Activated gamma-delta T cell treated with anti-CD3 and anti-CD28 coated beads, Interleukin-2, amount 50 U/mL, for 16 hours (primary cell): Measurements from ENCODE around the gene PCBD1.

Source experiments
- DNase-seq: peaks from one replicate; pipeline ENCODE4 v3.0.0-alpha.2; 2020; ENCODE audit warnings: low read depth

PCBD1 gene

DNA sequence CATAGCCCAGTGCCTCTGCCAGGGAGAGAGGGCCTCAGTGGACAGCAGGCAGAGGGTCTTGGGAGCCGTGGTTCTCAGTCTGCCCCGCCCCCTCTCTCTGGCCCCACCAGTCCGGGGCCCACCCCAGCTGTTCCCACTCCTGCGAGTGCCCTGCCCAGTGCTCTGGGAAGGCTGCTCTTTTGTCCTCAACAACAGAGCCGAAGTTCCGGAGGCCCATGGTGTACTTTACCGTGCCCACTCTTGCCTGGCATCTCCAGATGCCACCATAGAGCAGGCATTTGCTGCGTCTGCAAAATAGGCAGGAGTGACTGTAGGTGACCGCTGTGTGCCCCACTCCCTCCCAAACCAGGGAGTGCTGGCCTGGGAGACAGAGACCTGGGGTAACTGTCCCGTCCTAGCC, 29.3 kb upstream of the PCBD1 start:
- no peak for DNase-seq

DNA sequence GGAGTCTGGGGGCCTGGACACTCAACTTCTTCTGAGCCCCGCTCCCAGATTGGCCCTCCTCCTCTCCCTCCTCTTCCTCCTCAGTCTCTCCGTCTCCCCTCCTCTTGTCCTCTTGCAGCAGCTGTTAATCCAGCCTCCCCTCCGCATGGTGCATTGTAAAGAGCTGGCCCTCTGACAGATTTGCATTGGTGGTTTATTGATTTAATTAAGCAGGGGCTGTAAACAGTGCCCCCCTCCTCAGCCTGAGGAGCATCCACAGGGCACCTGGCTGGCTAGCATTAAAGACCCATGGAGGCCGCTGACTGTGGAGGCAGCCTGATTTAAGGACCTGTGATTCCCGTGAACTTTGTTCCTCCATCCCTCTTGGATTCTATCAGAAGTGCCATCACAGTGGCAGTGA, 28.9 kb upstream of the PCBD1 start:
- DNase-seq: no peak

DNA sequence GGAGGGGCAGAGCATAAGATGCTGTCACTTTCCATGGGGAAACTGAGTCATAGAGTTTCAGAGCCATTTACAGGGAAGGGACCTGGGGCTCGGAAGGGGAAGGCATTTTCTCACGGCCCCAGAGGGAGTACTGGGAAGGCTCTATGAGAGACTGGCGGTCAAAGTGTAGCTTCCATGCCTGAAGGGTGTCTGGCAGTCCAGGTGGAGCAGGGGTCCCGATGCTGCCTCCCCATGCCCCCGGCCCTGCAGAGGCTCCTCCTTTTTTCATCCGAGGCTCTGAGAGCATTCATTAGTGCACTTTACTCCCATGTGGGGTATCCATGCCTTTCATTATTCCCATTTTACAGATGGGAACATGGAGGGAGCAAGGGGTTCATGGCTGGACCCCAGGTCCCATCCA, 27.9 kb upstream of the PCBD1 start:
- DNase-seq: no peak

DNA sequence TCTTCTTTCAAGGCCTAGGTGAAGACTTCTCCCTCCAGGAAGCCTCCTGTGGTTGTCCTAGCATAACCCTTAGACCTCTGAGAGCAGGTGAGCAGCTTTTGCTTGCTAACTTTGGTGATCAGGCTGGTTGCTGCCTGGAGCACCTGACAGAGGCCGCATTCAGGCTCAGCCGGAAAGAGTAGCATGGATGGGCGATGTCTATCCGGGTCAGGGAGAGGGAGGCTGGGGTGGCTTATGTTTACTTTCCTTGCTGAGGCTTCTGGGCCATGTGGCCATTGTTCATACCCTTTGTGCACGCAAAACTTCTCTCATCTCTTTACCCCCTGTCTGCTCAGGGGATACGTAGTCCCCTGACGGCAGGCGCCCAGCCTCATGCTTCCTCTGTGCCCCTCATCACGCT, 27.4 kb upstream of the PCBD1 start:
- no peak for DNase-seq

DNA sequence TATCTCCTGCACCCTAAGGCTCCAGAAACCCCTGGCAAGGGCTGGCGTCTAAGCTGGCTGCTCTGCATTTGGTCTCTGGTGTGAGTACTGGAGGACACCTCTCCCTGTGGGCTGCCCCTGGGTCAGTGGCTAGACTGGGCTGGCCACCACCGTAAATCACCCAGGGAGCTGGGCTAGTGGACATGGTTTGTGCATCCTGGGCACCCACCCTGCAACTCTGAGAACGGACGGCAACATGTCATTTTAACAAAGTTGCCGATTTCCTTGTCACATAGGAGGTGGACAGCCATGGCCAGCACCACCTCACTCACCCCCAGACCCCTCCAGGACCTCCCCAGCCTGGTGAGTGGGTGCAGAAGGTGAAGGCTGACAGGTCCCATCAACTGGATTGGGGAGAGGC, 26.8 kb upstream of the PCBD1 start:
- DNase-seq: no peak

DNA sequence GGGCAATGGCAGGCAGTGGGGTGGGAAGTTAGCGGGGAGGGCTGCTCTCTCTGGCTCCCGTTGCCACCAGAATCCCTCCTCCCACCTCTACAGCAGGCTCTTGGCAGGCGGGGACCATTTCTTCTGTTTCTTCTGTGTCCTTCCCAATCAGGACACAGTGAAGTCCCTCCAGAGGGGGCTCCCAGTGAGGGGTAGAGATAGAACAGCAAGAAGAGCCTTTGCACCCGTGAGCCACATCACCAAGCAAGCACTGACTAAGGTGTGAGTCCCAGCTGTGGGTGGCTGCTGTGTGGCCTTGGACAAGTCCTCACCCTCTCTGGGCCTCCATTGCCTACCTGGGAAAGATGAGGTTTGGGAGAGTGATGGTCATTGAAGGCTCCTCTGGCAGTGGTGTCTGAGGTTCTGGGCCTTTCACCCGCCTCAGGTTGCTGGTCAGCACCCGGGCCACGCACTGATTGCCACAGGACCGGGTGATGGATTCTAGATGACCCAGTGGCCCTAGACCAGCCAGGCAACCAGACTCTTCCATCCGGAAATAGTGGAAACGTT, 26.0 kb upstream of the PCBD1 start:
- DNase-seq: no peak

GRCh38 chr10:70913893-70914240, 25.5 kb upstream of the PCBD1 start:
- DNase-seq: no peak

- no peak for DNase-seq
Observed at GRCh38 chr10:70913191-70913892, 25.0 kb upstream of the PCBD1 start.

DNA sequence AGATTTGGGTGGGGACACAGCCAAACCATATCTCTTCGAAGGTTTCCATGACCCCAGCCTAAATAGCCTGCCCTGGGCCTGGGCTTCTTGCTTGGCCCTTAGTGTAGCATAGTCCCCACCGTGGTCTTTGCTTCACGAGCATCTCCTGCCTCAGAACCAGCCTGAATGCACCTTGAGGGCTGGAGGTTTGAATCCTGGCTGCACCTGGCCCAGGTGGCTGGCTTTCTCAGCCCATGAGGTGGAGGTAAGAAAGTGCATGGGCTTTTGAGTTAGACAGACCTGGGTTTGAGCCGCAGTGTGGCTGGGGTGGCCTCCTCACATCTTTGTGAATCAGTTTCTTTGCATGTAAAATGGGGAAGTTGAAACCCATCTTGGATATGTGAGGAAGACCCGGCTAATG, 24.2 kb upstream of the PCBD1 start:
- no peak for DNase-seq

DNA sequence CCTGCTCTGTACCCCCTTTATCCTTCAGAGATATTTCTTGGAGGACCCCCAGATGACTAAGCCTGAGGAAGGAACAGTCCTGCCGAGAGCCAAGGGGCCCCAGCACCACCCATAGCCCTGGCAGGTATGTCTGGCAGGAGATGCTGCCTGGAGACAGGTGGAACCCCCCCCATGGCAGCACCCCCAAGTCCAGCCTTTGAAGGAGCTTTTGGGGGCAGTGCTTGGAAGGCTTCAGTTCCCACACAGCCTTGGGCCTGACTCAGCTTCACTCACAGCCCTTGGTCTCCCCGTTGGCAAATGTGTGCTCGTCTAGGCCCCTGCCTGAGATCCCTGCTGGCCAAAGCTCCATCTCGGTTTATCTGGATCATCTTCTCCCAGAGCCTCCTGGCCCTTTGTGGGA, 23.0 kb upstream of the PCBD1 start:
- no peak for DNase-seq

DNA sequence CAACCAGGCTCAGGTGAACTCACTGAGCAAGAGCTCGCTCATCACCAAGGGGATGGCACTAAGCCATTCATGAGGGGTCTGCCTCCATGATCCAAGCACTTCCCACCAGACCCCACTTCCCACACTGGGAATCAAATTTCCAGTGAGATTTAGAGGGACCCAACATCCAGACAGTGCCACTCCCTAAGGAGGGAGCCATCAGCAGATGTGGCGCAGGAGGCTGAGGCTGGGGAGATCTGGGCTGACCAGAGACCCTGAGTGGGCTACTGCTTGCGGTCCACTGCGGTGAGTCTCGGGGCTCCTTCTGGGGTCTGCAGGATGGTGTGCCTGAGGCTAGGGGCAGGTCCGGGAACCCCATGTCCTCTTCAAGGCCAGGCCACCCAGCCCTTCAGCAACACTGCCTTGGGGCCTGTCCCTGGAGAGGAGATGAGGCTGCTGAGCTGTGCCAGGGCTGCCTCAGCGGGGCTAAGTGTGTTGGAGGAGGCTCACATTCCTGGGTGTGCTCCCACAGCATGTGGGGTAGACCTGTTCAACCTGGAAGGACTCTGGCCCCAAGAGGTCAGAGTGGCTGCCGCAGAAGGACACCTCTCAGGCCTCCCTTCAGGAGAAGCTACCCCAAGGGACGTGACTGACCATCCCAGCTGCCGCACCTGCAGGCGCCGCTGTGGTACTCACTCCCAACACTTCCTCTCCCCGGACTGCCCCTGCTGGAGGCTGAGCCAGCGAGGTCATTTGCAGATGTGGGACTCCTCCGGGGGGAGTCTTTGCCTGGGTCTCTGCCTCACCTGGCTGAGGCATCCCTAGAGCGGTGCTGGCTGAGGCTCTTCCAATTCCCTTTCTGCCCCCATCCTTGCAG, 22.3 kb upstream of the PCBD1 start:
- DNase-seq: no peak

DNA sequence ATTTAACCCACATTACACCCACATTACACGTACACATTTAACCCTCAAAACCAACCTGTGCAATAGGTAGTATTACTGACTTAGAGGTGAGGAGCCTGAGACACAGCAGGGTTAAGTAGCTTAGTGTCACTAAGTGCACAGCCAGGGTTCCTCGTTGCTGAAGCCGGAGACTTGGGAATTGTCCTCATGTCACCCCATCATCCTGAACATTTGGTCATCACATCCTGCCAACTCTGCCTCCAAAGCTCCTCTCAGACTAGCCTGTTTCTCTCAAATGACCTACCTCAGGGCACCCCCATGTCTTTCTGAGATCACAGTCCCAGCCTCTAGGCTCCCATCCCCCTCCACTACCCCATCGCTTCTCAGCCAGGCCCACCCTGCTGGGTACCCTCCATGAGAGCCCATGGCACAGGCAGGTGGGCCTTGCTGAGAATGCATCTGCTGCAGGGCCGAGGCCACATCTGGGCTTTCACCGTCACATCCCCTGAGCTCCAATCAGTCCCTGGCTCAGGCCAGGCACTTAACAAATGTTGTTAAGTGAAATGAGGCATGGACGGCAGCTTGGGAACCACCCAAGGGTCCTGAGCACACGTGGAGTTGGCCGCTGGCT, 21.1 kb upstream of the PCBD1 start:
- no peak for DNase-seq

DNA sequence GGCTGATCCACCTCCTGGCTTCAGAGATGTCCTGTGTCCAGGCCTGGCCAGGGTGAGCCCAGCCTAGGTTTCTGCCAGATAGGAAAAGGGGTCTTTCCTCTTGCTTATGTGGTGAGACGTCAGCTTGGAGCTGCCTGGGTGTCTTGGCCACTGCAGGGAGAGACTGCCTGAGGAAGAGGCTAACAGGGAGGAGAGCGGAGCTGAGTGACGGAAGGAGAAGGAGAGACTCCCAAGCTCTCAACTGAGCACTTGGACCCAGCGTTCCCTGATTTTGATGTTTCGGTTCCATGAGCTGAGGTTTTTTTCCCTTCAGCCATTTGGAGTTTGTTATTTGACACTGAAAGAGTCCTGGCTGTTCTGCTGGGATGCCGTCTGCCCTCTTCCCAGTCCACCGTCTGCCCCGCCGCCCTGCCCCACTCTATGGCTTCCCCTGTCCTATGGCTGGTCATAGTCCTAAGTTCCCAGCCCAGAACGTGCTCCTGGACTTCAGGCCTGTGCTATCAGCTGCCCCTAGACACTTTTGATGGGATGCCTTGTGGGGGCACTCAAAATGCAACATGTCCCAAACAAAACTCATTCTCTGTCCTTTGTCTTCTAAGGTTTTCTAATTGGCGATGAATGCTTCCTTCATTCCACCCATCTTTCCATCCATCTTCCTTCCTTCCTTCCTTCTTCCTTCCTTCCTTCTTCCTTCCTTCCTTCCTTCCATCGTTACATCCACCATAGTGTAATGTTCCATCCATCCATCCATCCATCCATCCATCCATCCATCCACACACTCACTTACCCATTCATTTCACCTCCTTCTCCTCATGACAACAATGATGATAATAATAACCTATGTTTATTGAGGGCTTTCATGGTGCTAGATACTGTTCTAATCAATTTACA, 20.3 kb upstream of the PCBD1 start:
- DNase-seq: no peak

DNA sequence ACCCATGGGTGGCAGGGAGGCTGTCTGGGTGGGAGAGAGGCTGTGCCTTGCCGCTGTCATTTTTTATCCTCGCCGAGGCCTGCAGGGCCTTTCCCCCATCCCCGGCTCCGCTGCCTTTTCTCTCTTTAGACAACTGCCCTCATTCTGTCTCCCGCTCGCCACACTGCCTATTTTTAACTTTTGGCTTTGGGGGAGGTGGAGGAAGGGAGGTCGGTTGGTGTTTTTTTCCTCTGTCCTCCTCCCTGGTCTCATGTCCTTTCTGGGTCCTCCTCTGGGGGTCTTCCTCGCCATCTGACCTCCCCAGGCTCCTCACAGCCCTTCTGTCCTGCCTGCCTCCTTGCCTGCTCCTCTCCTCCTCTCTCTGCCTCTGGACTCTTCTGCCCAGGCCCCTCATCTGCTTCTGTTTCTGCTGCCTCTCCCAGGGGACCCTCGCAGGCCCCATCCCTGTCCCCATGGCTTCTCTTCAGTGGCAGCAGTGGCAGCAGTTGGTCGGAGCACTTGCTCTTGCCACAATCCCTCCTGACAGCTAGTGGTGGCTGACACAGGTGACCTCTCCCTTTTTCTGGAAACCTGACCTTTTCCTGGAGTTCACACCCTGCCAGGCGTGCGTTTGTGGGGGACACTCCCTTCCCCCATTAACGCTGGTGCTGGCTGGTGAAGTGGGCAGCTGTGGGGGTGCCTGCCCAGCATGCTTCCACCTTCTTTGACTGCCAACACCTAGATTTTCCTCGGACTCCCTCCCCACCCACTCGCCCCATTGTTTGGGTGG, 19.5 kb upstream of the PCBD1 start:
- no peak for DNase-seq

DNA sequence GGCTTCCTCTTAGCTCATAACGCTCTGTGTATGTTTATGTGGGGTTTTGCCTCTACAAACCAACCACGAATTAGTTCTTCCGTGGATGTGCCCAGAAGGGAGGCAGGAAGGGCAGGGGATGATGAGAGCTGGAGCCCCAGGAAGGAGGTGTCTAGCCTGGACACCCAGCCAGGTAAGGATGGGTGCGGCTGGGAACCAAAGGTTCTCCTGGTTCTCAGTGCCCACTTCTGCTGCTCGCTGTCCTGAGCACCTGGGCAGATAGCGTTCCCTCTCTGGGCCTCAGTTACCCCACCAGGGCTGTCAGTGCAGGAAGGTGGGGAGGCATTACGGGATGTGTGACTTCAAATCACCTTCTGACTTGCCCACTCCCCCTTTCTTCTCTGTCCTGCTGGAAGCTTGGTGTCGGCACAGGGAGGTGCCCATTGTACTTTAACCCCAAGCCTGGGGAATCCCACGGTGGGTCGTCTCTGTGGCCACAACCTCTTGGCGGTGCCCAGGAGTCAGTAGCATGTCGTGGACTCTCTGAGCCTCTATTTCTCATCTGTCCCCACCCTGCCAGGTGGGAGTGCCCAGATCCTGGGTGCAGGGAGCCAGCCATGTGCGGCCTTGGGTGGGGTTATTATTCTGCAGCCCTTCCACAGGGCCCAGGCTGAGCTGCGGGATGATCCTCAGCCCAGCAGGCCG, 18.7 kb upstream of the PCBD1 start:
- DNase-seq: no peak

DNA sequence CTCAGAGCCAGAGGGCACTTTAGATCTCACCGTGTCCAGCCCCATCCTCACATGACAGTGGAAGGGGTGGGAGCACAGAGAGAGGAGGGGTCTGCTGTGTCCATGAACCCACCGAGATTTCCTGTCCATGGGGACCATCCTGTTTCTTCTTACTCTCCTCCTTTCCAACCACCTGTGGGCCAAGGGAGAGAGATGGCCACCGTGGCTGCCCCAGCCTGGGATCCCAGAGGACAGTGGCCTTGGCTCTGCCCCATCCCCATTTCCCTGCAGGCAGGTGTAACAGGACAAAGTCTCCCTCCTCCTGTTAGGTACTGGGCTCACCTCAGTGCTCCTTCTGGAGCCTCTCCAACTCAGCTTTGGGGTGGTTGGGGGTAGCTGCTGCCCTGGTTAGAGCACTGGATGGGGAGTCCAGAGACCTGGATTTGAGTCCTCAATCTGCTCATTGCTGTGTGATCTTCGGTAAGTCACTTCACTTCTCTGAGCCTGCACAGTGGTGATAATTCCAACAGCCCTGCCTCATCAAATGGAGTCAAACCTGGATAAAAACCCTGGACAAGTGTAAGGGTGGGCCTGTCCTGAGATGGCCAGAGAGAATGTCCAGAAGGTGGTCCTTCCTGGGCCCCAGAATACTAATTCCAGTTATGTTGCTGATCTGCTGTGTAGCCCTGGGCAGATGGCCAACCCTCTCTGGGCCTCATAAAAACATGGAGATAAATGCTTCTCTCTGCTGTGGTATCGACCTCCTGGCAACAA, 17.8 kb upstream of the PCBD1 start:
- no peak for DNase-seq

GRCh38 chr10:70905071-70906021, 17.0 kb upstream of the PCBD1 start:
- DNase-seq: no peak

- no peak for DNase-seq
Observed at GRCh38 chr10:70903262-70903921, 15.0 kb upstream of the PCBD1 start.
